ENCODE data around the gene RIMS3.

Gene RIMS3

DNA sequence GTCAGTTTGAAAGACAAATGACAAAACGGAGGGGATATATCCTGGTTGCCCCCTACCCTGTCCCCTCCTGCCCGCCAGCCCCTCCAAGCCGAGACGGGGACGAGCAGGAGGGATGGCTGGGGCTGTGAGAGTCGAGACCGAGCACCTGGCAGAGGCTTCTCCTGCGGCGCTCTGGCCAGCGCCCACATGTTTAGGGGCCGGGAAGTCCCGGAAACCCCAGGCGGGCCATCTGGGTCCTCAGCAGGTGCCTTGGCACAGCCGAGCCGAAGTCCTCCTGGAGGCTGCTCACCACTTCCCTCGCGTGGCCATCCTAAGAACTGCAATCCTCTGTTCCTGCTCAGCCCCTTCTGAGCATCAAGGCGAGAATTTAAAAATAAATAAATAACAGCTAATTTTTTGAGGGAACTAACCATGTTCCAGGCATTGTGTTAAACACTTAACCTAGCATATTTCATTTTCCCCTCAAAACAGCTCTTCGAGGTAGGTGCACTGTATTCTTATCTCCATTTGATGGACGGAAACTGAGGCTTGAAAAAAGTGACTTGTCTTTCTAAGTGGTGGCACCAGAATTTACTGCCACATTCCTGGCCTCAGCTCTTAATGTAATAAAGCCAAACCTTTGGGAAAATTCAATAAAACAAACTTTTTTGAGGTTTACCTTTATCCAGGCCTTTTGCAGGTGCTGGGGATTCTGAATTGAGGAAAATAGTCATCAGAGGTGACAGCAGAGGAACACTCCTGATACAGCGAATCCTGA, 3.5 kb upstream of the RIMS3 start:
- Histone ChIP-seq H3K79me2 (ENCODE audit: low read length) (no peaks in the 10 kb centered on the region), H3K9ac (ENCODE audit: low read length) (peak overlapping the region; percentile 24; the same call in 1 of the 2 replicates), H3K4me2 (ENCODE audit: low read depth, low read length) (peak overlapping the region; percentile 80), H3F3A (ENCODE audit: insufficient read depth, low read length) (no peaks in the 10 kb centered on the region), H3K9me3 (replicated peaks; ENCODE audit: insufficient read depth, low read length) (no peaks in the 10 kb centered on the region), H3K9me2 (replicated peaks; ENCODE audit: insufficient read depth, low read length) (no peaks in the 10 kb centered on the region), H3K36me3 (replicated peaks; ENCODE audit: insufficient read depth, low read length) (no peaks in the 10 kb centered on the region), H3K27ac (ENCODE audit: low read length) (no peak overlapping the region), H3K4me3 (ENCODE audit: low read length) (peak overlapping the region; percentile 42), H3K27me3 (replicated peaks; ENCODE audit: insufficient read depth, low read length) (no peaks in the 10 kb centered on the region), H3K4me1 (ENCODE audit: low read length) (peaks cover 8% of the 10 kb centered on the region; the same call in 1 of the 2 replicates), H2AFZ (ENCODE audit: low read length) (peak overlapping the region; percentile 41; the same call in 1 of the 2 replicates), H4K20me1 (ENCODE audit: insufficient read depth, low read length) (no peaks in the 10 kb centered on the region)
- DNase-seq, result peak; percentile 94
- TF ChIP-seq, protein P1, sequence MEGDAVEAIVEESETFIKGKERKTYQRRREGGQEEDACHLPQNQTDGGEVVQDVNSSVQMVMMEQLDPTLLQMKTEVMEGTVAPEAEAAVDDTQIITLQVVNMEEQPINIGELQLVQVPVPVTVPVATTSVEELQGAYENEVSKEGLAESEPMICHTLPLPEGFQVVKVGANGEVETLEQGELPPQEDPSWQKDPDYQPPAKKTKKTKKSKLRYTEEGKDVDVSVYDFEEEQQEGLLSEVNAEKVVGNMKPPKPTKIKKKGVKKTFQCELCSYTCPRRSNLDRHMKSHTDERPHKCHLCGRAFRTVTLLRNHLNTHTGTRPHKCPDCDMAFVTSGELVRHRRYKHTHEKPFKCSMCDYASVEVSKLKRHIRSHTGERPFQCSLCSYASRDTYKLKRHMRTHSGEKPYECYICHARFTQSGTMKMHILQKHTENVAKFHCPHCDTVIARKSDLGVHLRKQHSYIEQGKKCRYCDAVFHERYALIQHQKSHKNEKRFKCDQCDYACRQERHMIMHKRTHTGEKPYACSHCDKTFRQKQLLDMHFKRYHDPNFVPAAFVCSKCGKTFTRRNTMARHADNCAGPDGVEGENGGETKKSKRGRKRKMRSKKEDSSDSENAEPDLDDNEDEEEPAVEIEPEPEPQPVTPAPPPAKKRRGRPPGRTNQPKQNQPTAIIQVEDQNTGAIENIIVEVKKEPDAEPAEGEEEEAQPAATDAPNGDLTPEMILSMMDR (IDR thresholded peaks at IDR 0.05; ENCODE audit: low read length), result peak; percentile 85
- no peak for TF ChIP-seq EZH2 (optimal IDR thresholded peaks at IDR 0.05; ENCODE audit: low read depth, low read length)

DNA sequence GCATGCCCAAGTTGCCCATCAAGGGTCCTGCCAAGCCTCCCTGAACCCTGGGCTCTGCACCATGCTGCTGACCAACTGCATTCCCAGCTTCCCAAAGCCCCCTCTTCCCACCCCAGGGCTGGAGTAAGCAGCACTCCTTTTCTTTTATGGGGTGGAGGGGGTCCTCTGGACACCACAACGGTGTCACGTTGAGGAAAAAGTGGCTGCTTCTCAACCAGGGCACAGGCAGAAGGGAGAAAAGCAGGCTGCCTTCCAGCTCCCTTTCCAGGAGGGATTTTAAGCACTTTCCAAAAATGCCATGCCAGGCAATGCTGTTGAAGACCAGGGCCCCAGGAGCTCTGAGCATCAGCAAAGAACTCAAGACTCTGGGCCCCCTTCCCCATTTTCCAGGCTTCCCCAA, 691 bp downstream of the RIMS3 start:
- no peaks in the 10 kb centered on the region for H3K9me3 ChIP-seq (replicated peaks; ENCODE audit: insufficient read depth, low read length)
- no peak overlapping the region for H3K4me3 ChIP-seq (ENCODE audit: low read length)
- no peak overlapping the region for H2AFZ ChIP-seq (ENCODE audit: low read length)
- no peaks in the 10 kb centered on the region for H3K9me2 ChIP-seq (replicated peaks; ENCODE audit: insufficient read depth, low read length)
- TF ChIP-seq EZH2 (optimal IDR thresholded peaks at IDR 0.05; ENCODE audit: low read depth, low read length) (no peak), EZH2phosphoT487 (IDR thresholded peaks at IDR 0.05; ENCODE audit: low read length) (no peak)
- TF ChIP-seq, protein P1 (IDR thresholded peaks at IDR 0.05; ENCODE audit: low read length), result no peak
- no peaks in the 10 kb centered on the region for H3K27me3 ChIP-seq (replicated peaks; ENCODE audit: insufficient read depth, low read length)
- H3K27ac ChIP-seq (ENCODE audit: low read length), result no peak overlapping the region
- no peaks in the 10 kb centered on the region for H3F3A ChIP-seq (ENCODE audit: insufficient read depth, low read length)
- peak overlapping the region; percentile 94; the same call in 1 of the 2 replicates for H3K4me2 ChIP-seq (ENCODE audit: low read depth, low read length)
- DNase-seq, result no peak
- H4K20me1 ChIP-seq (ENCODE audit: insufficient read depth, low read length), result no peaks in the 10 kb centered on the region
- peaks cover 8% of the 10 kb centered on the region; the same call in 1 of the 2 replicates for H3K4me1 ChIP-seq (ENCODE audit: low read length)
- H3K79me2 ChIP-seq (ENCODE audit: low read length), result no peaks in the 10 kb centered on the region
- no peaks in the 10 kb centered on the region for H3K36me3 ChIP-seq (replicated peaks; ENCODE audit: insufficient read depth, low read length)
- H3K9ac ChIP-seq (ENCODE audit: low read length), result no peak overlapping the region

DNA sequence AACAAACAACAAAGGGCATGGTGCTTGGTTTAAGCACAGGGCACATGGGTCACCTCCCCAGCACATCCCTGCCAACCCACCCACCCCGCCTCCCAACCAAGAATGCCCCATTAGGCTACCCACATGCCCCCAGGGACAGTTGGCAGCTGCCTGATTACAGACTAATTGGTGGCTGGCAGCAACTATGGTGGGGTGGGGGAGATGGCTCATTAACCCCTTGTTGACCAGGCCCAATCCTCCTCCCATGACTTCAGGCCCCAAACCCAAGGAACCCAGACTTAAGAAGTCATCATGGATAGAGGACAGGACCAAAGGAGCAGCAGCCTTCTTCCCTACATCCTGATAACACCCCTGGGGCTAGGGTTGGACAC, 1.3 kb downstream of the RIMS3 start:
- H3K27me3 ChIP-seq (replicated peaks; ENCODE audit: insufficient read depth, low read length), result no peaks in the 10 kb centered on the region
- no peak overlapping the region for H3K4me2 ChIP-seq (ENCODE audit: low read depth, low read length)
- no peaks in the 10 kb centered on the region for H3F3A ChIP-seq (ENCODE audit: insufficient read depth, low read length)
- no peaks in the 10 kb centered on the region for H3K79me2 ChIP-seq (ENCODE audit: low read length)
- DNase-seq, result no peak
- no peak overlapping the region for H2AFZ ChIP-seq (ENCODE audit: low read length)
- H3K9ac ChIP-seq (ENCODE audit: low read length), result no peak overlapping the region
- H3K9me2 ChIP-seq (replicated peaks; ENCODE audit: insufficient read depth, low read length), result no peaks in the 10 kb centered on the region
- no peak overlapping the region for H3K4me3 ChIP-seq (ENCODE audit: low read length)
- no peaks in the 10 kb centered on the region for H3K9me3 ChIP-seq (replicated peaks; ENCODE audit: insufficient read depth, low read length)
- H3K4me1 ChIP-seq (ENCODE audit: low read length), result peaks cover 8% of the 10 kb centered on the region; the same call in 1 of the 2 replicates
- H3K27ac ChIP-seq (ENCODE audit: low read length), result no peak overlapping the region
- no peak for TF ChIP-seq EZH2 (optimal IDR thresholded peaks at IDR 0.05; ENCODE audit: low read depth, low read length)
- TF ChIP-seq EZH2phosphoT487 (IDR thresholded peaks at IDR 0.05; ENCODE audit: low read length), result no peak
- TF ChIP-seq, protein P1 (IDR thresholded peaks at IDR 0.05; ENCODE audit: low read length), result no peak
- H4K20me1 ChIP-seq (ENCODE audit: insufficient read depth, low read length), result no peaks in the 10 kb centered on the region
- no peaks in the 10 kb centered on the region for H3K36me3 ChIP-seq (replicated peaks; ENCODE audit: insufficient read depth, low read length)
